PFSK-1 (cell line): ENCODE results near the gene BCKDK.

ENCODE experiments used
- POLR2AphosphoS5 ChIP-seq: IDR thresholded peaks from 2 replicates; pipeline ENCODE4 v1.6.1; 2012; ENCODE audit warnings: low read depth, mild to moderate bottlenecking, control low read depth, low read length, moderate library complexity
- TAF1 ChIP-seq: IDR thresholded peaks from 2 replicates; pipeline ENCODE4 v1.6.1; 2012; ENCODE audit warnings: low read length, control low read depth, borderline replicate concordance; ENCODE audit not compliant: insufficient read depth

DNA sequence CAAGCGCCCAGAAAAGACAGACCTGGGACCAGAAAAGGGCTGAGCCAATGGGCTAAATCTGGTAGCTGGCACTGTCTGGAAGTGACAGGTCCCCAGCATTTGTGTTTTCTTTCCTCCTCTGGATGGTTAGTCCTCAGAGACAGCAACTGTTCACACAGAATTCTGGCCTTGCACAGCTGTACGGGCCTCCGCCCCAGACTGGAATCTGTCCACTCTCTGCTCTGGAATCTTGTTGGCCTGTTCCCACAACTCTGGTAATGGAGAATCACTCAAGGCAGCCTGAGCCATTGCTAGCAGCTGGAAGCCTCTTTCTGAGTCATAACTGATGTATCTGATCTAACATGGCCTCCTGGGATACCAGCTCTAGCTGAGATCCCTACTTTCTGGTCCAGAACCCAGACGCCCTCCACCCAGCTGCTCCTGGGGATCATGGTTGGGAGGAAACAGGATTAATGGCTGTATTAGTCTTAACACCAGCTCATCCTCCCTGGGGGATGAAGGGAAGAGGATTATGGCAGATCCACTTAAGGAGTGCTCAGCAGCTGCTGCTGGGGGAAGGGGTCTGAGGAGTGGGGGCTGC, 43.2 kb upstream of the BCKDK start:
- TF ChIP-seq POLR2AphosphoS5 (no peak), TAF1 (no peak)
